IPS-11a (cell line): ENCODE results near the gene TMEM115.

Source experiments
- H3K4me3 ChIP-seq: one replicate; pipeline ENCODE4 v1.5.1; 2013; ENCODE audit warnings: low read depth, low read length, control low read depth

TMEM115 gene

DNA sequence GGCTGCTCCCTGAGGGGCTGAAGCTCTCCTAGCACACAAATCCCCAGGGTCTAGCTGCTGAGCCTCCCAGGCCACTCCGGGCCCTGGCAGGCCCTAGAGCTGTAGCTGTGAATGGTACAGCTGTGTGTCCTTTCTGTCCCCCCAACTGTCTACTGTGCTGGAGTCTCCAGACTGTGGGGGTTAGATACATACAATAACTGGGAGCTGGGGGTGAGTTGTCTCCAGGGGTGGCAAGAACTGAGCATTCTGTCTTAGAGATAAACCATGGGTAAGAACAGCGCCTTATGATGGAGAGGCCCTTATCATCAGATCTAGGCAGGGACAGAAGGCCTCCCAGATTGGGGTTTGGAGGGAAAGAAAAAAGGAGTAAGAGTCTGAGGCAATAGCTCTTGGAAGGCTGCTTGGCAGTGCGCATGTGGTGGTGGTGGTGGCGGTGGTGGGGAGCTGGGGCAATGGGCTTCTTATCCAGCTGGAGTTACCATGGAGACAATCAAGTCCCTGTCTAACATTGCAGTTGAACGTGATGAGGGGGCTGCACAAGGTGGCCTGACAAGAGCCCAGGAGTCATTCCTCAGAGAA is 5.0 kb downstream of the TMEM115 start:
- no peak overlapping the region for H3K4me3 ChIP-seq

- H3K4me3 ChIP-seq: no peak overlapping the region
These were observed 5.9 kb downstream of the TMEM115 start for GRCh38 chr3:50353245-50354004.

GRCh38 chr3:50352781-50353180 is 6.5 kb downstream of the TMEM115 start:
- no peak overlapping the region for H3K4me3 ChIP-seq

GRCh38 chr3:50351323-50351697 is 8.0 kb downstream of the TMEM115 start:
- H3K4me3 ChIP-seq: peak overlapping the region; percentile 94

- peak within 1 kb of the TSS; percentile 94 for H3K4me3 ChIP-seq
These were observed 8.6 kb downstream of the TMEM115 start, which contains the start of the genes CYB561D2 and NPRL2 for GRCh38 chr3:50350527-50351322. CYB561D2 (plus strand) TSS chr3:50350862; CDS start chr3:50351434, 572 bp downstream. NPRL2 (minus strand) TSS chr3:50350775; CDS start chr3:50350652, 123 bp downstream.

DNA sequence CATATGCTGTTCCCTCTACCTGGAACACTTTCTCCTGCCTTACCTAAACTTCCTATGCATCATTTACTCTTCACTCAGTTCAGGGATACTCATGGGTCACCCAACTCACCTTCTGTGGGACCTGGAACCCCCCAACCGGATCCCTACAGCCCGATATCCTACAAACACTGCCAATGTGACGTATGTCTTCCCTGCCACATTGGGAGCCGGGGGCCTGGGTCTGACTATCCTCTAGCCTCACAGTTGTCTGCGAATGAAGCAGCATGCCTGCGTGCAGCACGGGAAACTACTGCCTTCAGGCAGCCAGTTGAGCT is 9.2 kb downstream of the TMEM115 start:
- peak overlapping the region; percentile 94 for H3K4me3 ChIP-seq

GRCh38 chr3:50347187-50347813 is 12.0 kb downstream of the TMEM115 start:
- no peak overlapping the region for H3K4me3 ChIP-seq

GRCh38 chr3:50345586-50346234 is 13.6 kb downstream of the TMEM115 start, which contains the start of gene ZMYND10:
ZMYND10 (minus strand) TSS chr3:50345732; CDS start chr3:50345579, 153 bp downstream.
- H3K4me3 ChIP-seq: peak within 1 kb of the TSS; percentile 25

DNA sequence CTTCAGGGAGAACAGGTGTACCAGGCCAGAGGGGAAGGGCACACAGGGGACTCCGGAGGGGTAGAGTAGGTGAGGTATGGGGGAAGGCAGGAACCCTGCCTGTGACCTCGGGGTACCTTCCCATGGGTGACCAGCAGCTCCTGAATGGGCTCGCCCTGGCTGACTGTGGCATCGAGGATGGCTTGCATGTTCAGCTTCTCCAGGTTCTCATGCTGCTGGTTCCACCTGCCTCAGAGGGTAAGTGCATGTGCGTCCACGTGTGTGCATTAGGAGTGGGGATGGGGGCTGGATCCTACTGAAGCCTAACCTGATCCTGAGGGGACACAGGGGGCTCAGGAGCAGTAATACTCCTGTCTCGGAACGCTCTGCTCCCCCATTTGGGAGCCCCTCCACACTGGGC is 14.3 kb downstream of the TMEM115 start:
- no peak overlapping the region for H3K4me3 ChIP-seq

DNA sequence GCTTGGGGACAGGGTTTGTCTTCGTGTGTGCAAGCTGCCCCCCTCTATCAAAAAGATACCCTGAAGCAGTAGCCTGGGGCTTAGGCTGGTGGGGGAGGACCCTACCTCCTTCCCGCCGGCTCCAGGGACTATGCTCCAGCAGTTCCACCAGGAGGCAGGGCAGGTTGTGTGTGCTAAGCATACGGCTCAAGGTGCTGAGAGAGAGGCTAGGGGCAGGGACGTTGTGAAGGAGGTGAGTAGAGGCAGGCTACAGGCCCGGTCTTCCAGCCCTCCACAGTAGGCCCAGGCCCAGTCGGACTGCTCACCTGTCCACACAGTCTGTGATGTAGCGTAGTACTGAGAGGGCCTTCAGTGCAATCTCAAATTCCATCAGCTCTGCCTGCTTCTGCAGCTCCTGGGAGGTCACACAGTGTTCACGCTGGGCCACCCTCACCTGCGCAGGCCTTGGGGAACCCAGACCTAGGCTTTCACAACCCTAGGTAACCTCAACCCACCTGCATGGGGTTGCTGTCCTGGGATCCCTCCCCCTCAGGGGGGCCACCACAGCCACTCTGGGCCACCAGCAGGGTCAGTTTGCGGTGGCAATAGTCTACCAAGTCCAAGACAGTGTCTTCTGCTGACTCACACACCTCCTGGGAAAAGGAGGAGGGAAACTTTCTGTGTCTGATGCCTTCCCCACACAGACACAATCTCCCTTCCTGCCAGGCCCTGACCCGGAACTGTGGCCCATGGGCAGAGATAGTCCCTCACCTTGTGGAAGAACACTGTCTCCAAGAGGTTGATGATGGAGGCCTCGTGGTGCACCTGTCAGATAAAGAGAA is 16.3 kb downstream of the TMEM115 start:
- no peak overlapping the region for H3K4me3 ChIP-seq

- no peak overlapping the region for H3K4me3 ChIP-seq
These were observed 17.2 kb downstream of the TMEM115 start for GRCh38 chr3:50341996-50342650.

GRCh38 chr3:50341537-50341936 is 17.8 kb downstream of the TMEM115 start:
- H3K4me3 ChIP-seq: no peak overlapping the region

DNA sequence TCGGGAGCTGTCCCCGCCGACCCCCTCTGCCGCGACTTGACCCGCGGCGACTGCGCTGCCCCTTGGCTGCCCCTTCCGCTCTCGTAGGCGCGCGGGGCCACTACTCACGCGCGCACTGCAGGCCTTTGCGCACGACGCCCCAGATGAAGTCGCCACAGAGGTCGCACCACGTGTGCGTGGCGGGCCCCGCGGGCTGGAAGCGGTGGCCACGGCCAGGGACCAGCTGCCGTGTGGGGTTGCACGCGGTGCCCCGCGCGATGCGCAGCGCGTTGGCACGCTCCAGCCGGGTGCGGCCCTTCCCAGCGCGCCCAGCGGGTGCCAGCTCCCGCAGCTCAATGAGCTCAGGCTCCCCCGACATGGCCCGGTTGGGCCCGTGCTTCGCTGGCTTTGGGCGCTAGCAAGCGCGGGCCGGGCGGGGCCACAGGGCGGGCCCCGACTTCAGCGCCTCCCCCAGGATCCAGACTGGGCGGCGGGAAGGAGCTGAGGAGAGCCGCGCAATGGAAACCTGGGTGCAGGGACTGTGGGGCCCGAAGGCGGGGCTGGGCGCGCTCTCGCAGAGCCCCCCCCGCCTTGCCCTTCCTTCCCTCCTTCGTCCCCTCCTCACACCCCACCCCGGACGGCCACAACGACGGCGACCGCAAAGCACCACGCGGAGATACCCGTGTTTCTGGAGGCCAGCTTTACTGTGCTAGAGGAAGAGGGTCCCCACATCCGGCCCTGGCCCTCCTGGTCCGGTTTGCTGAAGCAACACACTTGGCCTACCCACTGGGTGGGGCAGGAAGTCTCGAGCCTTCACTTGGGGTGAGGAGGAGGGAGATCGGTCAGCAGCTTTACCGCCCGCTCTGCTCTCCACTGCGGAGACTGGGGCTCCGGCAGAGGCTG is 18.6 kb downstream of the TMEM115 start, which contains the start of gene RASSF1:
TSS of gene RASSF1 (minus strand) at position 389 of the 882 bp plus-strand sequence. CDS start at position 358, 31 bp downstream.
- peak within 1 kb of the TSS; percentile 27 for H3K4me3 ChIP-seq

GRCh38 chr3:50340147-50340447 is 19.2 kb downstream of the TMEM115 start:
- H3K4me3 ChIP-seq: peak overlapping the region; percentile 27

GRCh38 chr3:50339485-50340146 is 19.7 kb downstream of the TMEM115 start:
- H3K4me3 ChIP-seq: no peak overlapping the region

DNA sequence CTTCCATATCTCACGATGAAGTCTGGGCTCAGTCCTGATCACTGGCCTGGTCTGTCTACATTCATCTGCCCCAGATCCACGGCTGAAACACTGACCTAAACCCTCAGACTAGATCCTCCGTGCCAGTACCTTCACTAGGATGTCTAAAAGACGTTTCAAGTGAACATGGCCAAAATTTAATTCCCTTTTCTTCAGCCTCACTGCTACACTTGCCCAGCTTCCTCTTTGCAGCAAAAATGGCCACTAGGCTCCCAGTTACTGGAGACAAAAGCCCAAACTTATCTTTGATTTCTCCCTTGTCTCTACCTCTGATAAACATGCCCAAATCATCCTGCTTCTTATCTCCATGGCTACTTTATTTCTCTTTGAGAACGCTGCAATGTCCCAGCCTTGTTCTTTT is 20.4 kb downstream of the TMEM115 start:
- H3K4me3 ChIP-seq: no peak overlapping the region

GRCh38 chr3:50337175-50337861 is 22.0 kb downstream of the TMEM115 start:
- peak overlapping the region; percentile 85 for H3K4me3 ChIP-seq
